K562 (cell line): ENCODE results near the gene CNNM3. TPM values are rescaled to one million over a fixed set of nuclear protein-coding genes. Genes with fewer than 3 reads are reported as not detected.

ENCODE experiments used
- ATAC-seq: fragments of 200-7000 bp; cut with Tn5 transposase; 3 replicates; pipeline ENCODE4 v1.9.1; 2020; ENCODE audit warnings: moderate library complexity
- BruUV-seq: library from RNA; stranded (reverse); fragments of 400-500 nt; replicated peaks from 2 replicates; lab custom pipeline; 2021; lab: Mats Ljungman, UMichigan
- CTCF ChIA-PET: fragments of 300-600 bp; formaldehyde crosslinking; extraction: SDS; loops from one replicate; lab custom pipeline; 2021; ENCODE audit warnings: low intra/inter-chr PET ratio; lab: Yijun Ruan, JAX
- POLR2A ChIA-PET: fragments of 300-600, 350-650 bp; sonication (Branson Sonifier 250); formaldehyde crosslinking; extraction: SDS; loops from one replicate; lab custom pipeline; 2021; ENCODE audit warnings: antibody characterized with exemption, inconsistent platforms; lab: Yijun Ruan, JAX
- DNase-seq, 4 experiments: peaks; one replicate each; pipeline versions ENCODE4 v3.0.0 to v3.0.0-alpha.2; 2011 to 2018; ENCODE audit warnings: low spot score in 3 of 4, mixed read lengths in 3 of 4; ENCODE audit errors: extremely low read depth in 1 of 4
- FAIRE-seq: peaks from 2 replicates; lab custom pipeline; 2011; peaks lifted over from hg19 to GRCh38; lab: Jason Lieb, UNC
- H2AFZ ChIP-seq: 2 replicates; pipeline ENCODE4 v1.6.0; 2011; ENCODE audit warnings: low read depth, low read length, control low read depth, inconsistent platforms
- H3K27ac ChIP-seq: fragments of 200-600 bp; 3 replicates; pipeline ENCODE4 v1.8.0; 2011; ENCODE audit warnings: low read depth, mild to moderate bottlenecking, control low read depth, inconsistent platforms, low read length, moderate library complexity, mixed read lengths; ENCODE audit errors: extremely low read depth
- H3K27me3 ChIP-seq, 2 experiments: fragments of 300-600 bp in 1 of 2; 2 replicates in 1 of 2; 3 replicates in 1 of 2; pipeline versions ENCODE4 v1.6.0 to v1.8.0; 2011; ENCODE audit warnings: inconsistent platforms in 2 of 2, low read length in 2 of 2, mild to moderate bottlenecking in 1 of 2, mixed read lengths in 1 of 2, moderate library complexity in 1 of 2; ENCODE audit not compliant: control insufficient read depth in 2 of 2, insufficient read depth in 2 of 2
- H3K36me3 ChIP-seq: fragments of 300-600 bp; 3 replicates; pipeline ENCODE4 v1.8.0; 2011; ENCODE audit warnings: mild to moderate bottlenecking, low read length, inconsistent platforms; ENCODE audit not compliant: control insufficient read depth, insufficient read depth
- H3K4me1 ChIP-seq, 2 experiments: fragments of 200-600 bp in 1 of 2; replicated peaks in 1 of 2; 2 replicates in 1 of 2; 3 replicates in 1 of 2; pipeline versions ENCODE4 v1.5.1 to v1.8.0; 2011; ENCODE audit warnings: inconsistent platforms in 2 of 2, low read length in 2 of 2, mild to moderate bottlenecking in 1 of 2, mixed read lengths in 1 of 2, moderate library complexity in 1 of 2; ENCODE audit not compliant: control insufficient read depth in 2 of 2, insufficient read depth in 2 of 2
- H3K4me2 ChIP-seq: 2 replicates; pipeline ENCODE4 v1.6.1; 2011; ENCODE audit warnings: low read length, control low read depth, inconsistent platforms, mixed read lengths; ENCODE audit not compliant: insufficient read depth
- H3K4me3 ChIP-seq: fragments of 200-600 bp; sonication (generic), shearing (Covaris generic); 2 replicates; pipeline ENCODE4 v1.5.1; 2016; ENCODE audit warnings: control low read depth, inconsistent platforms
- H3K79me2 ChIP-seq: fragments of 200-600 bp; 3 replicates; pipeline ENCODE4 v1.8.0; 2011; ENCODE audit warnings: low read length, inconsistent platforms; ENCODE audit not compliant: control insufficient read depth, insufficient read depth
- H3K9ac ChIP-seq, 2 experiments: 2 replicates each; pipeline versions ENCODE4 v1.6.0 to v1.6.1; 2011; ENCODE audit warnings: low read depth in 2 of 2, low read length in 2 of 2, control low read depth in 1 of 2, inconsistent platforms in 1 of 2, mild to moderate bottlenecking in 1 of 2, mixed read lengths in 1 of 2; ENCODE audit not compliant: insufficient read depth in 1 of 2
- H3K9me1 ChIP-seq: one replicate; pipeline ENCODE4 v1.6.0; 2011; ENCODE audit warnings: inconsistent platforms, mild to moderate bottlenecking, low read length, moderate library complexity; ENCODE audit not compliant: control insufficient read depth, insufficient read depth
- H3K9me3 ChIP-seq: replicated peaks from 2 replicates; pipeline ENCODE4 v1.5.1; 2011; ENCODE audit warnings: low read depth, low read length, inconsistent platforms; ENCODE audit not compliant: control insufficient read depth, insufficient read depth
- H4K20me1 ChIP-seq: replicated peaks from 2 replicates; pipeline ENCODE4 v1.6.1; 2011; ENCODE audit warnings: low read length, inconsistent platforms, mixed read lengths; ENCODE audit not compliant: control insufficient read depth, insufficient read depth
- BRF2 ChIP-seq: IDR thresholded peaks from 3 replicates; pipeline ENCODE4 v1.6.1; 2011; ENCODE audit warnings: borderline replicate concordance, mild to moderate bottlenecking; ENCODE audit not compliant: insufficient read length, insufficient read depth
- CGGBP1 ChIP-seq: fragments of 250-450 bp; sonication (Bioruptor Pico); IDR thresholded peaks from 2 replicates; pipeline ENCODE4 v1.9.0; 2021; ENCODE audit warnings: mild to moderate bottlenecking
- FIP1L1 ChIP-seq: fragments of 200-400 bp; formaldehyde crosslinking; IDR thresholded peaks from 2 replicates; pipeline ENCODE4 v1.6.1; 2018; ENCODE audit warnings: mild to moderate bottlenecking, low read depth, low read length; ENCODE audit not compliant: poor library complexity, severe bottlenecking
- HMG20B ChIP-seq: fragments of 250-450 bp; sonication (Bioruptor Pico); IDR thresholded peaks from 2 replicates; pipeline ENCODE4 v1.5.0; 2021; ENCODE audit warnings: mild to moderate bottlenecking
- POLR2G ChIP-seq: fragments of 200-400 bp; formaldehyde crosslinking; IDR thresholded peaks from 2 replicates; pipeline ENCODE4 v1.6.1; 2017; ENCODE audit warnings: low read depth, mild to moderate bottlenecking, antibody characterized with exemption, low read length, moderate library complexity
- SMAD4 ChIP-seq: fragments of 250-450 bp; sonication (Bioruptor Pico); conservative IDR thresholded peaks from 2 replicates; pipeline ENCODE4 v1.8.0; 2021; ENCODE audit warnings: inconsistent platforms, mild to moderate bottlenecking, moderate library complexity
- ZBTB40 ChIP-seq, 2 experiments: fragments of 450-650 bp in 1 of 2; sonication (generic) in 1 of 2; formaldehyde crosslinking in 1 of 2; IDR thresholded peaks; 2 replicates each; pipeline versions ENCODE4 v1.7.1 to v1.9.0; 2016 to 2022; ENCODE audit warnings: inconsistent platforms in 1 of 2, mild to moderate bottlenecking in 1 of 2, missing genetic modification reagents in 1 of 2
- WGBS: fragments of 100-300 bp; shearing (Covaris generic); methylation state at CpG from one replicate; pipeline ENCODE4 v1.1.6; 2016; ENCODE audit warnings: low coverage, mixed read lengths; ENCODE audit not compliant: insufficient coverage; ENCODE audit errors: missing lambda C conversion rate; 5-methylcytosine and 5-hydroxymethylcytosine counted together
- in situ Hi-C: fragments of 300-500 bp; cut with MboI; formaldehyde crosslinking; loops from 4 replicates; pipeline ENCODE4 v1.15.0; 2018; ENCODE audit warnings: inconsistent platforms, mixed read lengths
- intact Hi-C: fragments of 100-400 bp; cut with micrococcal nuclease; formaldehyde crosslinking; loops from 2 replicates; pipeline ENCODE4 v1.14.2; 2022
- polyA plus RNA-seq, 8 experiments: library from polyadenylated mRNA; depleted of rRNA in 4 of 8; stranded (reverse) in 5 of 8; unstranded in 3 of 8; fragments of >200 nt; fragmentation: Nextera tagmentation in 2 of 8; fragmentation: Illumina TruSeq in 1 of 8; extraction: Ambion mirVana in 2 of 8; extraction: Trizol in 1 of 8; gene quantifications; 2 replicates each; pipeline versions ENCODE4 v1.2.1 to v1.2.3, GENCODE V29; 2011 to 2014; ENCODE audit warnings: inconsistent platforms in 1 of 8, missing spikeins in 1 of 8
- total RNA-seq, 7 experiments: library from RNA; depleted of rRNA in 6 of 7; stranded (reverse); fragments of >200 nt in 6 of 7; fragmentation: Illumina TruSeq in 2 of 7; extraction: Trizol in 2 of 7; gene quantifications; 2 replicates each; pipeline versions ENCODE4 v1.2.1 to v1.2.3, GENCODE V29; 2011 to 2021; ENCODE audit warnings: low replicate concordance in 1 of 7

Gene CNNM3
- total and polyA plus RNA-seq, 9 of the 15 experiments (the other 6 are each of a cell fraction or from before 2014, with no cell fraction given), result 1.4 to 16.9 (median 6.5) TPM

GRCh38 chr2:96839875-96840850 is 24.1 kb downstream of the CNNM3 start:
- ChIA-PET CTCF (no interaction called here), POLR2A (interaction anchor here (0.8 to 1.6 kb wide), 6 partner anchors 8 to 1432 kb away, joined by 3 to 6 read pairs (median 4); no protein-coding TSS in a partner anchor)
- Histone ChIP-seq H3K36me3 (peaks cover 48% of the 10 kb centered on the region; the same call in 2 of the 3 replicates), H3K9ac (no peak overlapping the region; a peak in 1 of 4 replicates), H3K4me2 (no peak overlapping the region), H3K27me3 (no peaks in the 10 kb centered on the region), H3K4me1 (peaks cover 8 to 33% of the 10 kb centered on the region in 2 experiments; a peak in 4 of 5 replicates), H3K27ac (no peak overlapping the region), H3K9me1 (peaks cover 3% of the 10 kb centered on the region), H3K9me3 (no peaks in the 10 kb centered on the region), H3K4me3 (no peak overlapping the region), H2AFZ (no peak overlapping the region)
- WGBS, result 92% methylated on average over 34 of the region's 37 CpGs
- in situ Hi-C loops, result no loop called here
- BruUV-seq, result no TSS peak
- intact Hi-C loops, result no loop called here
- TF ChIP-seq BRF2 (no peak), ZBTB40 (IDR thresholded peaks at IDR 0.05) (no peak), ZBTB40 (CRISPR knock-in tag; IDR thresholded peaks at IDR 0.05) (no peak), POLR2G (peak; percentile 58), CGGBP1 (CRISPR knock-in tag) (no peak), HMG20B (CRISPR knock-in tag) (no peak), FIP1L1 (no peak), SMAD4 (no peak)
- TF ChIP-seq, all 486 proteins: peak for 1
- ATAC-seq, result no peak
- Histone ChIP-seq H3K79me2 (no peaks in the 10 kb centered on the region), H4K20me1 (no peaks in the 10 kb centered on the region)
- no peak for DNase-seq
- no peak for FAIRE-seq
